Measurements from ENCODE around the gene TOE1. TPM values are rescaled to one million over a fixed set of nuclear protein-coding genes. Genes with fewer than 3 reads are reported as not detected.

TOE1 gene
- polyA plus RNA-seq, 1 donor from 2014 or later, result 16.8 TPM

DNA sequence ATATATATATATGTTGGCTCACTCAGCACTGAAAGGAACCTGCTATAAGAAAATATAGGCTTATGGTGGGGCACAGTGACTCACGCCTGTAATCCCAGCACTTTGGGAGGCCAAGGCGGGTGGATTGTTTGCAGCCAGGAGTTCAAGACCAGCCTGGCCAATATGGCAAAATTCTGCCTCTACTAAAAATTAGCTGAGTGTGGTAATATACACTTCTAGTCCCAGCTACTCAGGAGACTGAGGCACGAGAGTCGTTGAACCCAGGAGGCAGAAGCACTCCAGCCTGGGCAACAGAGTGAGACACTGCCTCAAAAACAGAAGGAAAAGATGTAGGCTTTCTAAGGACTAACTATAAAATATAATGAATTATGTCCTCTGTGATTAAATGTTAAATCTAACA lies 14.9 kb downstream of the TOE1 start:
- no peak overlapping the region for H2AFZ ChIP-seq (ENCODE audit: low read depth, low read length)
- no peak overlapping the region for H3K27ac ChIP-seq (ENCODE audit: low read length)
- no peaks in the 10 kb centered on the region for H3K79me2 ChIP-seq (replicated peaks; ENCODE audit: insufficient read depth, low read length)
- no peak overlapping the region for H3K9ac ChIP-seq (ENCODE audit: low read length)
- no peaks in the 10 kb centered on the region for H3K27me3 ChIP-seq (ENCODE audit: insufficient read depth, low read depth, low read length)
- no peak overlapping the region for H3K4me2 ChIP-seq (ENCODE audit: low read length)
- no peaks in the 10 kb centered on the region for H3F3A ChIP-seq (ENCODE audit: insufficient read depth, low read length, poor library complexity, severe bottlenecking)
- H3K9me2 ChIP-seq (ENCODE audit: insufficient read depth, low read length), result no peaks in the 10 kb centered on the region
- no peaks in the 10 kb centered on the region for H3K9me3 ChIP-seq (ENCODE audit: low read length)
- no peaks in the 10 kb centered on the region for H4K20me1 ChIP-seq (ENCODE audit: insufficient read depth)
- H3K4me3 ChIP-seq (ENCODE audit: low read length), result no peak overlapping the region
- TF ChIP-seq EP300 (conservative IDR thresholded peaks at IDR 0.05; ENCODE audit: poor library complexity, severe bottlenecking), result no peak
- no peak for TF ChIP-seq SMC3 (conservative IDR thresholded peaks at IDR 0.05; ENCODE audit: poor library complexity)
- TF ChIP-seq TAF1 (IDR thresholded peaks at IDR 0.05; ENCODE audit: low read depth), result no peak
- TF ChIP-seq POLR2AphosphoS5 (IDR thresholded peaks at IDR 0.05), result no peak
- TF ChIP-seq, protein P1, sequence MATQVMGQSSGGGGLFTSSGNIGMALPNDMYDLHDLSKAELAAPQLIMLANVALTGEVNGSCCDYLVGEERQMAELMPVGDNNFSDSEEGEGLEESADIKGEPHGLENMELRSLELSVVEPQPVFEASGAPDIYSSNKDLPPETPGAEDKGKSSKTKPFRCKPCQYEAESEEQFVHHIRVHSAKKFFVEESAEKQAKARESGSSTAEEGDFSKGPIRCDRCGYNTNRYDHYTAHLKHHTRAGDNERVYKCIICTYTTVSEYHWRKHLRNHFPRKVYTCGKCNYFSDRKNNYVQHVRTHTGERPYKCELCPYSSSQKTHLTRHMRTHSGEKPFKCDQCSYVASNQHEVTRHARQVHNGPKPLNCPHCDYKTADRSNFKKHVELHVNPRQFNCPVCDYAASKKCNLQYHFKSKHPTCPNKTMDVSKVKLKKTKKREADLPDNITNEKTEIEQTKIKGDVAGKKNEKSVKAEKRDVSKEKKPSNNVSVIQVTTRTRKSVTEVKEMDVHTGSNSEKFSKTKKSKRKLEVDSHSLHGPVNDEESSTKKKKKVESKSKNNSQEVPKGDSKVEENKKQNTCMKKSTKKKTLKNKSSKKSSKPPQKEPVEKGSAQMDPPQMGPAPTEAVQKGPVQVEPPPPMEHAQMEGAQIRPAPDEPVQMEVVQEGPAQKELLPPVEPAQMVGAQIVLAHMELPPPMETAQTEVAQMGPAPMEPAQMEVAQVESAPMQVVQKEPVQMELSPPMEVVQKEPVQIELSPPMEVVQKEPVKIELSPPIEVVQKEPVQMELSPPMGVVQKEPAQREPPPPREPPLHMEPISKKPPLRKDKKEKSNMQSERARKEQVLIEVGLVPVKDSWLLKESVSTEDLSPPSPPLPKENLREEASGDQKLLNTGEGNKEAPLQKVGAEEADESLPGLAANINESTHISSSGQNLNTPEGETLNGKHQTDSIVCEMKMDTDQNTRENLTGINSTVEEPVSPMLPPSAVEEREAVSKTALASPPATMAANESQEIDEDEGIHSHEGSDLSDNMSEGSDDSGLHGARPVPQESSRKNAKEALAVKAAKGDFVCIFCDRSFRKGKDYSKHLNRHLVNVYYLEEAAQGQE (IDR thresholded peaks at IDR 0.05; ENCODE audit: borderline replicate concordance), result no peak
- no peak for TF ChIP-seq RAD21 (conservative IDR thresholded peaks at IDR 0.05)
- TF ChIP-seq EZH2 (IDR thresholded peaks at IDR 0.05; ENCODE audit: borderline replicate concordance, insufficient read depth, low read length, poor library complexity, severe bottlenecking), result no peak
- TF ChIP-seq MXI1 (conservative IDR thresholded peaks at IDR 0.05; ENCODE audit: poor library complexity, severe bottlenecking), result no peak
- TF ChIP-seq, protein P2, sequence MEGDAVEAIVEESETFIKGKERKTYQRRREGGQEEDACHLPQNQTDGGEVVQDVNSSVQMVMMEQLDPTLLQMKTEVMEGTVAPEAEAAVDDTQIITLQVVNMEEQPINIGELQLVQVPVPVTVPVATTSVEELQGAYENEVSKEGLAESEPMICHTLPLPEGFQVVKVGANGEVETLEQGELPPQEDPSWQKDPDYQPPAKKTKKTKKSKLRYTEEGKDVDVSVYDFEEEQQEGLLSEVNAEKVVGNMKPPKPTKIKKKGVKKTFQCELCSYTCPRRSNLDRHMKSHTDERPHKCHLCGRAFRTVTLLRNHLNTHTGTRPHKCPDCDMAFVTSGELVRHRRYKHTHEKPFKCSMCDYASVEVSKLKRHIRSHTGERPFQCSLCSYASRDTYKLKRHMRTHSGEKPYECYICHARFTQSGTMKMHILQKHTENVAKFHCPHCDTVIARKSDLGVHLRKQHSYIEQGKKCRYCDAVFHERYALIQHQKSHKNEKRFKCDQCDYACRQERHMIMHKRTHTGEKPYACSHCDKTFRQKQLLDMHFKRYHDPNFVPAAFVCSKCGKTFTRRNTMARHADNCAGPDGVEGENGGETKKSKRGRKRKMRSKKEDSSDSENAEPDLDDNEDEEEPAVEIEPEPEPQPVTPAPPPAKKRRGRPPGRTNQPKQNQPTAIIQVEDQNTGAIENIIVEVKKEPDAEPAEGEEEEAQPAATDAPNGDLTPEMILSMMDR (IDR thresholded peaks at IDR 0.05; ENCODE audit: poor library complexity, severe bottlenecking), result no peak
- H3K36me3 ChIP-seq (ENCODE audit: insufficient read depth, low read length), result no peaks in the 10 kb centered on the region

DNA sequence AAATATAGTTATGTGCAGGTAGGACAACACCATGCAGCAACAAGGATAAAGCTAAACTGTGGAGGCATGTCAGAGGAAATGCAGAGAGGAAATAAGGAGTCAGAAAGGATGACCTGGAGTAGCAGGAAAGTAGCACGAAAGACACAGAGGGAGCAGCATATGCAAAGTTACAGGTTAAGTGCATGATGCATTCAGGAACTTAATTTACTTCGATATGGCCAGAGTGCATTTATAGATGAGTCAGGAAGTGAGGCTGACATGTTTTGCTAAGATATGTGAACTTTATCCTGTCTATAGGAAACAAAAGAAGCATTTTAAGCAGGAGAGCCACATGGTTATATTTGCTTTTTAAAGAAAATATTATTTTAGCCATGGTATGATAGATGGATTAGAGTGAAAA lies 15.7 kb downstream of the TOE1 start:
- Histone ChIP-seq H3K36me3 (ENCODE audit: insufficient read depth, low read length) (no peaks in the 10 kb centered on the region), H3K9me2 (ENCODE audit: insufficient read depth, low read length) (no peaks in the 10 kb centered on the region), H2AFZ (ENCODE audit: low read depth, low read length) (no peak overlapping the region), H3K9me3 (ENCODE audit: low read length) (no peaks in the 10 kb centered on the region), H3K9ac (ENCODE audit: low read length) (no peak overlapping the region), H4K20me1 (ENCODE audit: insufficient read depth) (no peaks in the 10 kb centered on the region), H3K79me2 (replicated peaks; ENCODE audit: insufficient read depth, low read length) (no peaks in the 10 kb centered on the region), H3K27ac (ENCODE audit: low read length) (no peak overlapping the region), H3K4me3 (ENCODE audit: low read length) (no peak overlapping the region), H3F3A (ENCODE audit: insufficient read depth, low read length, poor library complexity, severe bottlenecking) (no peaks in the 10 kb centered on the region), H3K27me3 (ENCODE audit: insufficient read depth, low read depth, low read length) (no peaks in the 10 kb centered on the region), H3K4me2 (ENCODE audit: low read length) (no peak overlapping the region)
- no peak for TF ChIP-seq EP300 (conservative IDR thresholded peaks at IDR 0.05; ENCODE audit: poor library complexity, severe bottlenecking)
- TF ChIP-seq, protein P1 (IDR thresholded peaks at IDR 0.05; ENCODE audit: borderline replicate concordance), result no peak
- TF ChIP-seq EZH2 (IDR thresholded peaks at IDR 0.05; ENCODE audit: borderline replicate concordance, insufficient read depth, low read length, poor library complexity, severe bottlenecking), result no peak
- TF ChIP-seq, protein P2 (IDR thresholded peaks at IDR 0.05; ENCODE audit: poor library complexity, severe bottlenecking), result no peak
- TF ChIP-seq MXI1 (conservative IDR thresholded peaks at IDR 0.05; ENCODE audit: poor library complexity, severe bottlenecking), result no peak
- no peak for TF ChIP-seq SMC3 (conservative IDR thresholded peaks at IDR 0.05; ENCODE audit: poor library complexity)
- no peak for TF ChIP-seq TAF1 (IDR thresholded peaks at IDR 0.05; ENCODE audit: low read depth)
- TF ChIP-seq POLR2AphosphoS5 (IDR thresholded peaks at IDR 0.05), result no peak
- TF ChIP-seq RAD21 (conservative IDR thresholded peaks at IDR 0.05), result no peak

Measured in neural cell (in vitro differentiated cells).